Upper lobe of left lung (tissue), 6 donors: ENCODE results near the gene SLC38A3. TPM values are rescaled to one million over a fixed set of nuclear protein-coding genes. Genes with fewer than 3 reads are reported as not detected.

Source experiments
- ATAC-seq, 2 donors: fragments of 200-7000 bp; cut with Tn5 transposase; one replicate each; pipeline ENCODE4 v1.9.1; 2022; ENCODE audit warnings: mild to moderate bottlenecking in 2 of 2, moderate library complexity in 2 of 2; ENCODE audit not compliant: low FRiP score in 2 of 2
- DNase-seq, 2 donors: peaks; one replicate each; pipeline ENCODE4 v3.0.0-alpha.2; 2019 to 2020
- H3K27ac ChIP-seq, 4 donors: fragments of 200-600 bp; sonication (generic); one replicate each; pipeline ENCODE4 v1.5.1; 2016 to 2019
- H3K27me3 ChIP-seq, 4 donors: fragments of 200-600 bp; sonication (generic); one replicate each; pipeline ENCODE4 v1.5.1; 2017 to 2019
- H3K36me3 ChIP-seq, 4 donors: fragments of 200-600 bp; sonication (generic); one replicate each; pipeline ENCODE4 v1.5.1; 2016 to 2019
- H3K4me1 ChIP-seq, 4 donors: fragments of 200-600 bp; sonication (generic); one replicate each; pipeline ENCODE4 v1.5.1; 2018 to 2019
- H3K4me3 ChIP-seq, 4 donors: fragments of 200-600 bp; sonication (generic); one replicate each; pipeline ENCODE4 v1.5.1; 2017 to 2019; ENCODE audit warnings: mild to moderate bottlenecking in 2 of 4, moderate library complexity in 1 of 4
- H3K9me3 ChIP-seq, 4 donors: fragments of 200-600 bp; sonication (generic); one replicate each; pipeline ENCODE4 v1.5.1; 2018 to 2019
- EP300 ChIP-seq, 4 donors: sonication (generic); formaldehyde crosslinking; IDR thresholded peaks; one replicate each; pipeline ENCODE4 v1.5.1; 2017; ENCODE audit warnings: antibody characterized with exemption in 4 of 4, control low read depth in 2 of 4
- POLR2A ChIP-seq, 4 donors: fragments of 450-650 bp; IDR thresholded peaks; one replicate each; pipeline ENCODE4 v1.5.1; 2016 to 2017; ENCODE audit warnings: antibody characterized with exemption in 4 of 4, mild to moderate bottlenecking in 2 of 4
- POLR2AphosphoS5 ChIP-seq, 2 donors: sonication (generic); formaldehyde crosslinking; IDR thresholded peaks; one replicate each; pipeline ENCODE4 v1.5.1; 2017; ENCODE audit warnings: antibody characterized with exemption in 2 of 2
- WGBS, 2 donors: methylation state at CpG; one replicate each; pipeline ENCODE4 v1.1.5; 2017 to 2018; 5-methylcytosine and 5-hydroxymethylcytosine counted together
- total RNA-seq, 6 donors: library from RNA; depleted of rRNA in 4 of 6; stranded (reverse); fragments of >200 nt in 4 of 6; gene quantifications; one replicate each; pipeline versions ENCODE4 v1.1.0 to v1.2.1, GENCODE V29; 2016 to 2021
- TF ChIP-seq, protein P1 (sequence below), 6 experiments: fragments of 450-650 bp in 4 of 6; fragments of 200-600 bp in 2 of 6; sonication (generic) in 2 of 6; IDR thresholded peaks; one replicate each; pipeline ENCODE4 v1.5.1; 2016 to 2019; ENCODE audit warnings: antibody characterized with exemption in 6 of 6
- donor health status: DM: no; HTN: no; CAD: no; lungs with moderate emphysema.
- donor health status: DM: no; HTN: yes; CAD: no; lungs with severe emphysema.

Gene SLC38A3
- total RNA-seq, 6 donors from 2014 or later: 0.15 to 0.17 TPM; not detected in 4

DNA sequence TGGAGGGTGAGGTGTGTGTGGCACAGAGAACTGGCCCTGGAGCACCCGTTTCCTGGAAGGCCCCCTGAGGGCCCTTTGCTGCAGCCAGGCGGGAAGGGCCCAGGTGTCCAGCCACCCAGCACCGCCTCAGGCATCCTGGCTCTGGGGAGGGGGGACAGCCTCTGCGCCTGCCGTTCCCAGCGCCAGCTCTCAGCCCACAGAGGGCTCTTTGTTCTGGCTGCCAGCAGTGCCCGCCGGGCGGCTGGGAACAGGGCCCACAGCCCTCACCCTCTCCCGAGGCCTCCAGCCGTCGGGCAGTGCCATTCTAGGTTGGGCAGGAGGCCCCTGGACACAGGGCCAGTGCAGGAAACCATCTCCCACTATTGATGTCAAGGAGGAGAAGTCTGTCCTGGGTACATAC lies 8.3 kb downstream of the SLC38A3 start:
- H3K27ac ChIP-seq: no peak overlapping the region
- no peak overlapping the region for H3K4me3 ChIP-seq
- WGBS, 2 donors: 89% methylated on average over 8 of the region's 12 CpGs; no CpG with 5 or more reads in 1 of the 2 donors
- DNase-seq (no peak), ATAC-seq (no peak)
- H3K36me3 ChIP-seq: no peaks in the 10 kb centered on the region
- no peaks in the 10 kb centered on the region for H3K9me3 ChIP-seq
- TF ChIP-seq EP300 (IDR thresholded peaks at IDR 0.05): no peak
- TF ChIP-seq, protein P1, sequence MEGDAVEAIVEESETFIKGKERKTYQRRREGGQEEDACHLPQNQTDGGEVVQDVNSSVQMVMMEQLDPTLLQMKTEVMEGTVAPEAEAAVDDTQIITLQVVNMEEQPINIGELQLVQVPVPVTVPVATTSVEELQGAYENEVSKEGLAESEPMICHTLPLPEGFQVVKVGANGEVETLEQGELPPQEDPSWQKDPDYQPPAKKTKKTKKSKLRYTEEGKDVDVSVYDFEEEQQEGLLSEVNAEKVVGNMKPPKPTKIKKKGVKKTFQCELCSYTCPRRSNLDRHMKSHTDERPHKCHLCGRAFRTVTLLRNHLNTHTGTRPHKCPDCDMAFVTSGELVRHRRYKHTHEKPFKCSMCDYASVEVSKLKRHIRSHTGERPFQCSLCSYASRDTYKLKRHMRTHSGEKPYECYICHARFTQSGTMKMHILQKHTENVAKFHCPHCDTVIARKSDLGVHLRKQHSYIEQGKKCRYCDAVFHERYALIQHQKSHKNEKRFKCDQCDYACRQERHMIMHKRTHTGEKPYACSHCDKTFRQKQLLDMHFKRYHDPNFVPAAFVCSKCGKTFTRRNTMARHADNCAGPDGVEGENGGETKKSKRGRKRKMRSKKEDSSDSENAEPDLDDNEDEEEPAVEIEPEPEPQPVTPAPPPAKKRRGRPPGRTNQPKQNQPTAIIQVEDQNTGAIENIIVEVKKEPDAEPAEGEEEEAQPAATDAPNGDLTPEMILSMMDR (IDR thresholded peaks at IDR 0.05): no peak
- no peak for TF ChIP-seq POLR2AphosphoS5 (IDR thresholded peaks at IDR 0.05)
- TF ChIP-seq POLR2A (IDR thresholded peaks at IDR 0.05): no peak
- no peaks in the 10 kb centered on the region for H3K4me1 ChIP-seq
- no peaks in the 10 kb centered on the region for H3K27me3 ChIP-seq

DNA sequence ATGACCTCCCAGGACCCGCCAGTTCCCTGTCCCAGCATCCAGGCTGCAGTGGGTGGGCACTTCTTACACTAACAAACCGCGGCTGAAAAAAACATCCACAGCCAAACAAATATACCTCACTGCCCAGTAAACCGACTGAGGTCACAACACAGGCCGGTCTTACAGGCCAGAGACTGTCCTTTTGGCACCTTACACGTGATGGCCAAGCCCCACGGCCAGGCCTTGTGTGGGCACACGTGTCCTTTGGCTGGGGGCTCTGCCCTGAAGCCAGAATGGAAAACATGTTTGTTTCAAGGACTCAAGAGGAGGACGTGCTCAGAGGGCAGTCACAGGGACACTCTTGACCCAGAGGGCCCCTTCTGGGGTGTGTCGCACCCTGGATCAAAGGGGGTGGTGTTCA lies 9.8 kb downstream of the SLC38A3 start:
- H3K36me3 ChIP-seq: no peaks in the 10 kb centered on the region
- WGBS, 2 donors: 77 to 78% methylated on average over 7 to 10 of the region's 10 CpGs
- ATAC-seq (no peak), DNase-seq (no peak)
- H3K4me1 ChIP-seq: no peaks in the 10 kb centered on the region
- no peak overlapping the region for H3K27ac ChIP-seq
- no peaks in the 10 kb centered on the region for H3K27me3 ChIP-seq
- TF ChIP-seq POLR2AphosphoS5 (IDR thresholded peaks at IDR 0.05) (no peak), POLR2A (IDR thresholded peaks at IDR 0.05) (no peak), EP300 (IDR thresholded peaks at IDR 0.05) (no peak)
- TF ChIP-seq, protein P1 (IDR thresholded peaks at IDR 0.05): no peak
- H3K9me3 ChIP-seq: no peaks in the 10 kb centered on the region
- H3K4me3 ChIP-seq: no peak overlapping the region

DNA sequence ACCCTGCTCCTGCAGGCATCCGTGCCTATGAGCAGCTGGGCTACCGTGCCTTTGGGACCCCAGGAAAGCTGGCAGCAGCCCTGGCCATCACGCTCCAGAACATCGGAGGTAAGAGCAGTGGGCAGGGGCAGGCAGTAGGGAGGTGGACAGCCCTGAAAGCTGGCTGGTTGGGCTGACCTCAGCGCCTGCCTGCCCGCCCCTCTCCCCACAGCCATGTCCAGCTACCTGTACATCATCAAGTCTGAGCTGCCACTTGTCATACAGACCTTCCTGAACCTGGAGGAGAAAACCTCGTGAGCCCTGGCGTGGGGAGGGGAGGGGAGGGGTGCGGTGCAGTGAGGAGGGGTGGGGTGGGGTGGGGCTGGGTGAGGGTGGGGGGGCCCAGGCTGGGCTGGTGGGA lies 10.5 kb downstream of the SLC38A3 start:
- no peak overlapping the region for H3K27ac ChIP-seq
- WGBS, 2 donors: 76 to 84% methylated on average over 8 of the region's 9 CpGs
- ATAC-seq (no peak), DNase-seq (no peak)
- no peaks in the 10 kb centered on the region for H3K36me3 ChIP-seq
- H3K9me3 ChIP-seq: no peaks in the 10 kb centered on the region
- no peak for TF ChIP-seq POLR2A (IDR thresholded peaks at IDR 0.05)
- TF ChIP-seq EP300 (IDR thresholded peaks at IDR 0.05): no peak
- no peak for TF ChIP-seq POLR2AphosphoS5 (IDR thresholded peaks at IDR 0.05)
- TF ChIP-seq, protein P1 (IDR thresholded peaks at IDR 0.05): no peak
- H3K4me3 ChIP-seq: no peak overlapping the region
- H3K4me1 ChIP-seq: no peaks in the 10 kb centered on the region
- H3K27me3 ChIP-seq: no peaks in the 10 kb centered on the region

DNA sequence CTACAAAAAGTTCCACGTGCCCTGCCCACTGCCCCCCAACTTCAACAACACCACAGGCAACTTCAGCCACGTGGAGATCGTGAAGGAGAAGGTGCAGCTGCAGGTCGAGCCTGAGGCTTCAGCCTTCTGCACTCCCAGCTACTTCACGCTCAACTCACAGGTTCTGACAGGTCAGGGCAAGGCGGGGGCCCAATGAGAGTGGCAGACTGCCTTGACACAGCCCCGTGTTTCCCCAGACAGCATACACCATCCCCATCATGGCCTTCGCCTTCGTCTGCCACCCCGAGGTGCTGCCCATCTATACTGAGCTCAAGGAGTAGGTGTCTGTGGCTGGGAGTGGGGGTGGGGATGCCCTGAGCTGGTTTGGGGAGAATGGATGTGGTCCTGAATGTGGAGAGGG lies 12.6 kb downstream of the SLC38A3 start:
- Histone ChIP-seq H3K4me3 (no peak overlapping the region), H3K27me3 (no peaks in the 10 kb centered on the region), H3K36me3 (no peaks in the 10 kb centered on the region), H3K9me3 (no peaks in the 10 kb centered on the region), H3K4me1 (no peaks in the 10 kb centered on the region), H3K27ac (no peak overlapping the region)
- TF ChIP-seq EP300 (IDR thresholded peaks at IDR 0.05) (no peak), POLR2A (IDR thresholded peaks at IDR 0.05) (no peak), POLR2AphosphoS5 (IDR thresholded peaks at IDR 0.05) (no peak)
- TF ChIP-seq, protein P1 (IDR thresholded peaks at IDR 0.05): no peak
- 75 to 76% methylated on average over 9 to 10 of the region's 10 CpGs for WGBS, 2 donors
- ATAC-seq (no peak), DNase-seq (no peak)

DNA sequence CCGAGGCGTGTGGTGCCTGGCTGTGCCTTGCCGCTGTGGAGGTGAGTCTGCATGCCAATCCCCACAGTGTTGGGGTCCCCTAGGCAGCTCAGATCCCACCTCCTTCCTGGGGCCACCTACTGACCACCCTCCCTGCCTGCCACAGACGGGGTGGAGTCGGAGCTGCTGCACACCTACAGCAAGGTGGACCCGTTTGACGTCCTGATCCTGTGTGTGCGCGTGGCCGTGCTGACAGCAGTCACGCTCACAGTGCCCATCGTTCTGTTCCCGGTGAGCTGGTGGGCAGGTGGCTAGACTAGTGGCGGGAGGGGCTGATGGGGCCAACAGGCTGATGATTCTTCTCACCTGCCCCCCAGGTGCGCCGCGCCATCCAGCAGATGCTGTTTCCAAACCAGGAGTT lies 13.4 kb downstream of the SLC38A3 start:
- no peak for TF ChIP-seq EP300 (IDR thresholded peaks at IDR 0.05)
- TF ChIP-seq, protein P1 (IDR thresholded peaks at IDR 0.05): no peak
- TF ChIP-seq POLR2AphosphoS5 (IDR thresholded peaks at IDR 0.05): no peak
- TF ChIP-seq POLR2A (IDR thresholded peaks at IDR 0.05): no peak
- Histone ChIP-seq H3K4me3 (no peak overlapping the region), H3K36me3 (no peaks in the 10 kb centered on the region), H3K4me1 (no peaks in the 10 kb centered on the region), H3K27ac (no peak overlapping the region), H3K27me3 (no peaks in the 10 kb centered on the region), H3K9me3 (no peaks in the 10 kb centered on the region)
- DNase-seq (no peak), ATAC-seq (no peak)
- 89 to 100% methylated on average over 7 of the region's 17 CpGs for WGBS, 2 donors
